WTC11 (cell line): ENCODE results near the gene BORCS6.

Experiments used
- CREB1 ChIP-seq: sonication (generic); formaldehyde crosslinking; IDR thresholded peaks from 2 replicates; pipeline ENCODE4 v1.8.0; 2023; ENCODE audit warnings: mild to moderate bottlenecking, missing genetic modification reagents
- CTCF ChIP-seq: fragments of 200-600 bp; IDR thresholded peaks from 2 replicates; pipeline ENCODE4 v1.8.0; 2022; ENCODE audit warnings: antibody characterized with exemption
- ELF4 ChIP-seq: sonication (generic); formaldehyde crosslinking; IDR thresholded peaks from 2 replicates; pipeline ENCODE4 v1.8.1; 2022; ENCODE audit warnings: low read depth, mild to moderate bottlenecking, moderate library complexity, missing genetic modification reagents
- FOXJ3 ChIP-seq: sonication (generic); formaldehyde crosslinking; IDR thresholded peaks from 2 replicates; pipeline ENCODE4 v1.9.0; 2021; ENCODE audit warnings: missing genetic modification reagents, mild to moderate bottlenecking, borderline replicate concordance
- IRF2 ChIP-seq: sonication (generic); formaldehyde crosslinking; IDR thresholded peaks from 2 replicates; pipeline ENCODE4 v1.8.0; 2022; ENCODE audit warnings: low read depth, missing genetic modification reagents, borderline replicate concordance
- KAT7 ChIP-seq: sonication (generic); formaldehyde crosslinking; IDR thresholded peaks from 2 replicates; pipeline ENCODE4 v1.8.1; 2023; ENCODE audit warnings: missing genetic modification reagents, mild to moderate bottlenecking, borderline replicate concordance
- NR3C1 ChIP-seq: sonication (generic); formaldehyde crosslinking; conservative IDR thresholded peaks from 2 replicates; pipeline ENCODE4 v1.8.1; 2023; ENCODE audit warnings: low read depth, mild to moderate bottlenecking, missing genetic modification reagents
- SMAD3 ChIP-seq: sonication (generic); formaldehyde crosslinking; IDR thresholded peaks from 2 replicates; pipeline ENCODE4 v1.8.0; 2022; ENCODE audit warnings: missing genetic modification reagents, mild to moderate bottlenecking, borderline replicate concordance
- TF ChIP-seq, protein P1 (sequence below): sonication (generic); formaldehyde crosslinking; IDR thresholded peaks from 2 replicates; pipeline ENCODE4 v1.8.1; 2023; ENCODE audit warnings: mild to moderate bottlenecking, missing genetic modification reagents, borderline replicate concordance

GRCh38 chr17:8222630-8223355 lies 32.8 kb upstream of the BORCS6 start:
- TF ChIP-seq SMAD3 (CRISPR knock-in tag) (no peak; the same call in 1 of the 2 replicates), NR3C1 (no peak), CTCF (no peak), KAT7 (no peak), IRF2 (CRISPR knock-in tag) (no peak), ELF4 (no peak), CREB1 (0 out of 2 replicates have a peak, but pooled peaks have one; percentile 9), FOXJ3 (CRISPR knock-in tag) (no peak)
- TF ChIP-seq, protein P1, sequence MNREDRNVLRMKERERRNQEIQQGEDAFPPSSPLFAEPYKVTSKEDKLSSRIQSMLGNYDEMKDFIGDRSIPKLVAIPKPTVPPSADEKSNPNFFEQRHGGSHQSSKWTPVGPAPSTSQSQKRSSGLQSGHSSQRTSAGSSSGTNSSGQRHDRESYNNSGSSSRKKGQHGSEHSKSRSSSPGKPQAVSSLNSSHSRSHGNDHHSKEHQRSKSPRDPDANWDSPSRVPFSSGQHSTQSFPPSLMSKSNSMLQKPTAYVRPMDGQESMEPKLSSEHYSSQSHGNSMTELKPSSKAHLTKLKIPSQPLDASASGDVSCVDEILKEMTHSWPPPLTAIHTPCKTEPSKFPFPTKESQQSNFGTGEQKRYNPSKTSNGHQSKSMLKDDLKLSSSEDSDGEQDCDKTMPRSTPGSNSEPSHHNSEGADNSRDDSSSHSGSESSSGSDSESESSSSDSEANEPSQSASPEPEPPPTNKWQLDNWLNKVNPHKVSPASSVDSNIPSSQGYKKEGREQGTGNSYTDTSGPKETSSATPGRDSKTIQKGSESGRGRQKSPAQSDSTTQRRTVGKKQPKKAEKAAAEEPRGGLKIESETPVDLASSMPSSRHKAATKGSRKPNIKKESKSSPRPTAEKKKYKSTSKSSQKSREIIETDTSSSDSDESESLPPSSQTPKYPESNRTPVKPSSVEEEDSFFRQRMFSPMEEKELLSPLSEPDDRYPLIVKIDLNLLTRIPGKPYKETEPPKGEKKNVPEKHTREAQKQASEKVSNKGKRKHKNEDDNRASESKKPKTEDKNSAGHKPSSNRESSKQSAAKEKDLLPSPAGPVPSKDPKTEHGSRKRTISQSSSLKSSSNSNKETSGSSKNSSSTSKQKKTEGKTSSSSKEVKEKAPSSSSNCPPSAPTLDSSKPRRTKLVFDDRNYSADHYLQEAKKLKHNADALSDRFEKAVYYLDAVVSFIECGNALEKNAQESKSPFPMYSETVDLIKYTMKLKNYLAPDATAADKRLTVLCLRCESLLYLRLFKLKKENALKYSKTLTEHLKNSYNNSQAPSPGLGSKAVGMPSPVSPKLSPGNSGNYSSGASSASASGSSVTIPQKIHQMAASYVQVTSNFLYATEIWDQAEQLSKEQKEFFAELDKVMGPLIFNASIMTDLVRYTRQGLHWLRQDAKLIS, result no peak
